GM23338 (cell line): ENCODE data around the gene DTNA. TPM values are rescaled to one million over a fixed set of nuclear protein-coding genes. Genes with fewer than 3 reads are reported as not detected.

Experiments
- ATAC-seq: fragments of 200-7000 bp; cut with Tn5 transposase; 3 replicates; pipeline ENCODE4 v1.9.1; 2020
- DNase-seq: peaks from one replicate; pipeline ENCODE4 v3.0.0-alpha.2; 2015; ENCODE audit warnings: low spot score
- H2AFZ ChIP-seq: fragments of 200-600 bp; sonication (generic); 2 replicates; pipeline ENCODE4 v1.8.0; 2016; ENCODE audit warnings: antibody characterized with exemption, mild to moderate bottlenecking, moderate library complexity
- H3F3A ChIP-seq: fragments of 200-600 bp; sonication (generic); replicated peaks from 2 replicates; pipeline ENCODE4 v1.8.0; 2017; ENCODE audit warnings: antibody characterized with exemption, mixed run types, low read depth
- H3K27ac ChIP-seq: fragments of 200-600 bp; sonication (generic); 2 replicates; pipeline ENCODE4 v1.6.1; 2016; ENCODE audit warnings: low read depth
- H3K27me3 ChIP-seq: fragments of 200-600 bp; sonication (generic); 2 replicates; pipeline ENCODE4 v1.8.0; 2016; ENCODE audit warnings: mild to moderate bottlenecking, mixed run types, moderate library complexity; ENCODE audit not compliant: insufficient read depth
- H3K36me3 ChIP-seq: fragments of 200-600 bp; sonication (generic); 2 replicates; pipeline ENCODE4 v1.8.0; 2016; ENCODE audit warnings: mild to moderate bottlenecking; ENCODE audit not compliant: insufficient read depth
- H3K4me1 ChIP-seq: fragments of 200-600 bp; sonication (generic); 2 replicates; pipeline ENCODE4 v1.8.0; 2016; ENCODE audit warnings: mild to moderate bottlenecking, moderate library complexity; ENCODE audit not compliant: insufficient read depth
- H3K4me2 ChIP-seq: fragments of 200-600 bp; sonication (generic); 2 replicates; pipeline ENCODE4 v1.7.1; 2017; ENCODE audit warnings: mixed run types
- H3K4me3 ChIP-seq: fragments of 200-600 bp; sonication (generic); 2 replicates; pipeline ENCODE4 v1.6.1; 2016; ENCODE audit warnings: mixed run types
- H3K79me2 ChIP-seq: fragments of 200-600 bp; sonication (generic); replicated peaks from 2 replicates; pipeline ENCODE4 v1.8.0; 2017; ENCODE audit warnings: mild to moderate bottlenecking; ENCODE audit not compliant: insufficient read depth
- H3K9me2 ChIP-seq: fragments of 200-600 bp; sonication (generic); 2 replicates; pipeline ENCODE4 v1.8.0; 2017; ENCODE audit not compliant: insufficient read depth
- H4K20me1 ChIP-seq: fragments of 200-600 bp; sonication (generic); replicated peaks from 2 replicates; pipeline ENCODE4 v1.8.0; 2017; ENCODE audit warnings: mild to moderate bottlenecking; ENCODE audit not compliant: insufficient read depth
- H3K27ac Mint-ChIP-seq: 2 replicates; pipeline ENCODE4 v1.8.0; 2020; ENCODE audit warnings: inconsistent platforms, mild to moderate bottlenecking, moderate library complexity, mixed read lengths
- H3K27me3 Mint-ChIP-seq: 3 replicates; pipeline ENCODE4 v1.8.0; 2022; ENCODE audit warnings: low read depth, mild to moderate bottlenecking, moderate library complexity, mixed read lengths, inconsistent platforms; ENCODE audit not compliant: insufficient read depth, poor library complexity
- H3K36me3 Mint-ChIP-seq: 3 replicates; pipeline ENCODE4 v1.8.0; 2021; ENCODE audit warnings: low read depth, mild to moderate bottlenecking, inconsistent platforms, moderate library complexity, mixed read lengths
- H3K4me1 Mint-ChIP-seq: 3 replicates; pipeline ENCODE4 v1.8.0; 2020; ENCODE audit warnings: mild to moderate bottlenecking, inconsistent platforms, mixed read lengths
- H3K4me3 Mint-ChIP-seq: 3 replicates; pipeline ENCODE4 v1.8.0; 2021; ENCODE audit warnings: moderate library complexity, mild to moderate bottlenecking, inconsistent platforms, mixed read lengths
- H3K9me3 Mint-ChIP-seq: 3 replicates; pipeline ENCODE4 v1.8.0; 2020; ENCODE audit warnings: moderate library complexity, mild to moderate bottlenecking, inconsistent platforms, mixed read lengths
- CREB1 ChIP-seq: fragments of 250-450 bp; sonication (Bioruptor Pico); IDR thresholded peaks from 2 replicates; pipeline ENCODE4 v1.5.0; 2020; ENCODE audit warnings: low read depth, mild to moderate bottlenecking, moderate library complexity
- CTCF ChIP-seq, 2 experiments: fragments of 200-600 bp in 1 of 2; sonication (generic) in 1 of 2; conservative IDR thresholded peaks; 2 replicates each; pipeline versions ENCODE4 v1.5.1 to v1.6.1; 2016 to 2017; ENCODE audit warnings: antibody characterized with exemption in 2 of 2, low read depth in 2 of 2, mild to moderate bottlenecking in 2 of 2, moderate library complexity in 1 of 2
- ETS1 ChIP-seq: IDR thresholded peaks from 2 replicates; pipeline ENCODE4 v1.6.1; 2016; ENCODE audit warnings: antibody characterized with exemption
- EZH2 ChIP-seq: fragments of 200-600 bp; sonication (generic); IDR thresholded peaks from one replicate; pipeline ENCODE4 v1.8.0; 2017; ENCODE audit warnings: antibody characterized with exemption, mild to moderate bottlenecking, low read depth; ENCODE audit not compliant: unreplicated experiment
- EZH2phosphoT487 ChIP-seq: fragments of 200-600 bp; sonication (generic); IDR thresholded peaks from one replicate; pipeline ENCODE4 v1.8.1; 2018; ENCODE audit warnings: antibody characterized with exemption; ENCODE audit not compliant: unreplicated experiment
- JUNB ChIP-seq: IDR thresholded peaks from one replicate; pipeline ENCODE4 v1.6.1; 2016; ENCODE audit warnings: antibody characterized with exemption; ENCODE audit not compliant: unreplicated experiment
- POLR2AphosphoS5 ChIP-seq: IDR thresholded peaks from 2 replicates; pipeline ENCODE4 v1.6.1; 2016; ENCODE audit warnings: antibody characterized with exemption, low read depth
- REST ChIP-seq: IDR thresholded peaks from one replicate; pipeline ENCODE4 v1.6.1; 2018; ENCODE audit warnings: antibody characterized with exemption; ENCODE audit not compliant: unreplicated experiment
- ZNF114 ChIP-seq: fragments of 250-450 bp; sonication (Bioruptor Pico); IDR thresholded peaks from 2 replicates; pipeline ENCODE4 v1.5.0; 2020; ENCODE audit warnings: mild to moderate bottlenecking, moderate library complexity
- ZNF462 ChIP-seq: fragments of 250-450 bp; sonication (Bioruptor Pico); IDR thresholded peaks from 2 replicates; pipeline ENCODE4 v1.5.0; 2020; ENCODE audit warnings: mild to moderate bottlenecking, moderate library complexity
- polyA plus RNA-seq: library from polyadenylated mRNA; unstranded; fragments of >200 nt; fragmentation: Nextera tagmentation; extraction: Ambion mirVana; gene quantifications from 2 replicates; pipeline ENCODE4 v1.2.1, GENCODE V29; 2016
- total RNA-seq: library from RNA; depleted of rRNA; stranded (reverse); fragments of >200 nt; shearing (Covaris generic); gene quantifications from 2 replicates; pipeline ENCODE4 v1.2.3, GENCODE V29; 2014

The DTNA gene
- total and polyA plus RNA-seq, 2 experiments from 2014 or later = 11.5 to 25.1 TPM

GRCh38 chr18:34884436-34884835 is 174.3 kb downstream of the DTNA start (continued):
- TF ChIP-seq REST (no peak), CTCF (conservative IDR thresholded peaks at IDR 0.05; ENCODE audit: low read depth in 2 of 2) (no peak), JUNB (no peak), POLR2AphosphoS5 (no peak), ZNF114 (no peak), CREB1 (CRISPR knock-in tag) (no peak)

- Histone ChIP-seq H3K79me2 (no peaks in the 10 kb centered on the region), H3K9me2 (peaks cover 6% of the 10 kb centered on the region), H3K4me1 (no peaks in the 10 kb centered on the region), H3K27me3 (no peaks in the 10 kb centered on the region), H3K36me3 (no peaks in the 10 kb centered on the region; the same call in 1 of the 2 replicates), H4K20me1 (no peaks in the 10 kb centered on the region), H3K4me3 (no peak overlapping the region), H3F3A (no peaks in the 10 kb centered on the region), H2AFZ (no peak overlapping the region), H3K27ac (no peak overlapping the region), H3K4me2 (no peak overlapping the region)
- Mint-ChIP-seq H3K36me3 (no peaks in the 10 kb centered on the region), H3K4me3 (no peak overlapping the region), H3K4me1 (peaks cover 3% of the 10 kb centered on the region; the same call in 2 of the 3 replicates), H3K27me3 (no peaks in the 10 kb centered on the region), H3K27ac (no peak overlapping the region), H3K9me3 (no peaks in the 10 kb centered on the region)
- DNase-seq (no peak), ATAC-seq (no peak)
- no peak for TF ChIP-seq CTCF (conservative IDR thresholded peaks at IDR 0.05; ENCODE audit: low read depth in 2 of 2)
- no peak for TF ChIP-seq JUNB
- no peak for TF ChIP-seq ETS1
- no peak for TF ChIP-seq ZNF462 (CRISPR knock-in tag)
- no peak for TF ChIP-seq EZH2
- no peak for TF ChIP-seq EZH2phosphoT487
Measured at GRCh38 chr18:34886177-34886576, 176.1 kb downstream of the DTNA start.
